HG02571 (cell line): ENCODE measurements around the gene PTPRR.

Source experiments
- ATAC-seq: cut with Tn5 transposase; IDR thresholded peaks from one replicate; pipeline ENCODE4 v1.9.1; 2021; ENCODE audit warnings: mild to moderate bottlenecking, moderate library complexity; ENCODE audit not compliant: unreplicated experiment

Gene PTPRR

DNA sequence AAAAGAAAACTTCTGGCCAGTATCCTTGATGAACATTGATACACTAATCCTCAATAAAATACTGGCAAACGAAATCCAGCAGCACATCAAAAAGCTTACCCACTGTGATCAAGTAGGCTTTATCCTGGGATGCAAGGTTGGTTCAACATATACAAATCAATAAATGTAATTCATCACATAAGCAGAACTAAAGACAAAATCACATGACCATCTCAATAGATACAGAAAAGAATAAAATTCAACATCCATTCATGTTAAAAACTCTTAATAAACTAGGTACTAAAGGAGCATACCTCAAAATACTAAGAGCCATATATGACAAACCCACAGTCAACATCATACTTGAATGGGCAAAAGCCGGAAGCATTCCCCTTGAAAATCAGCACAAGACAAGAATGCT is 211.5 kb downstream of the PTPRR start:
- no peak for ATAC-seq

DNA sequence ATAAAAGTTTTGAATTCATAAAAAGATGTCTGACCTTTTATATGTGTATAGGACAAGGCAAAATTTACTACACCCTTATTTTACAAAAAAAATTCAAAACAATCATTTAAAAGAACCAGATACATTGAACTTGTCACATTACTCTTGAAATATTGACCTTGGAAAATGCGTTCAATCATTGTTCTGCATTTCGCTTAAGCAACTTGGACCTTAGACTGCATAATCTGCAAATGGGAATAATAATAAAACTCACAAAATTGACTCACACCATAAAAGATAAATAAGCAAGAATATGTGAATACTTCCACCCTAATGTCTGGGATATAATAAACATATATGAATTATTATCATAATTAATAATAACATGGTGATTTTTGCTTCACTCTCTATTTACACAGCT is 213.9 kb downstream of the PTPRR start:
- ATAC-seq, result no peak

DNA sequence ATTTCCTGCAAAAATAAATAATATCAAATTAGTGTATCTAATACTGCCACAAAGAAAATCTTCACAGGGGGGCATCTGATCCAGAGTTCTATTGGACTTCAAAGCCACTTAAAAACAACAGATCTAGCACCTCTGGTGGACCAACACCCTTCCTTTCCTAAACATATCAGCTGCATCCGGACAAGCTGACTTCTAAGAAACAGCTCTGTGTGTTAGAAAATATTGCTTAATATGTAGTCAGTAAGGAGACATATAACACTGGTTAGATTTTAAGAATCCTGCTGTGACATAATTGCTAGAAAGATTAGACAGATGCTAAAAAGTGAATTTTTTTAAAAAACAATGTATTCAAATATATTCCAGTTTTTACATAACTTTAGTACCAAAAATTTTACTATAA is 222.2 kb downstream of the PTPRR start:
- no peak for ATAC-seq

DNA sequence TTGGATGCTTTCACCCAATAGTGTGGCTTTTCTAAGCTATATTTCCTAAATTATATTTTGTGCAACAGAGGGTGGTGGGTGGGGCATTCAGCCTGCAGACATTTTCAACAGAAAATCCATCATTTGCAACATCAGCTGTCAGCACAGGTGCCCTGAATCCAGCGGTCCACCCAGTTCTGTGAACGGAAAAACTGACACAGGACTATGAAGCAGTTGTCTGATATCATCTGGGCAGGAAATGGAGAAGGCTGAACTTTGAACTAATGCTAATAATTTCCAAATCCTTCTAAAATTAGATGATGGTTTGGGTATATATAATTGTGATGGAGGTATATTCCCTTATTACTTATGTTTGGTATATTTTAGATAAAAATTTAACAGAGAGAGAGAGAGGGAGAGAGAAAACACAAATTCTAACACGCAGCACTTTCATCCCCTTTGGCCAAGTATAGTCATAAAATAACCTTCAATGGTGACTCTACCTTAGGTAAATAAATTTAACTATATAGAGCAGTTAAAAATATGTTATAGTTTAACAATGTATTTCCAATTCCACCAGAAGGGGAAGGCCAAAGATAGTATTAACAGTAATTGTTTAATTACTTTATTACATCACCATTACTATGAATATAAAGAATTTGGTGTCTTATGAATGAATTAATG is 225.0 kb downstream of the PTPRR start:
- ATAC-seq, result no peak

DNA sequence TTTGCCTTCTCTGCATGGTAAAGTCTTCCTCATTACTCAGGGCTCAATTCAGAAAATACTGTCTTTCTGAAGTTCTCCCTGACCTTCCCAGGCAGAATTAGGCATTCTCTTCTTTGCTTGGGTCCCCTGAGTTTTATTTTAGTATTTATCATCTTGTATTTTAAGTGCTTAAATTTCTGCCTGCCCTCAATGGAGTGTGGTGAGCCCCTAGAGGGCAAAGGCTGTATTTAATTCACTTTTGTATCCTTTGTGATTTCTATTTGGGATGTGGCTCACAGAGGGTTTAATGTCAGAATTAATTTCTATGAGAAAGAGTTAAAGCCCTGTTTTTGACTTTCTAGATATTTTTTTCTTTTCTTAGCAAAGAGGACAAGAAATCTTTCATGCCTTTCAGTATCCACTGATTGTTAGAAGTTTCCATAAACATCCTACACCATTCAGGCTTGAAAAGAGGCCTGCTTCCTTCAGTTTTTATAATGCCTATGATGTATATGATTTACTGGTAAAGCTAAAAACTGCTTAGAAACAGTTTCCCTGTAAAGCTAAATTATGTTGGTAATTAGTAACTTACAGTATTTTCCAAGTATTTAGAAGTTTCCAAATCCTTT is 227.8 kb downstream of the PTPRR start:
- no peak for ATAC-seq

DNA sequence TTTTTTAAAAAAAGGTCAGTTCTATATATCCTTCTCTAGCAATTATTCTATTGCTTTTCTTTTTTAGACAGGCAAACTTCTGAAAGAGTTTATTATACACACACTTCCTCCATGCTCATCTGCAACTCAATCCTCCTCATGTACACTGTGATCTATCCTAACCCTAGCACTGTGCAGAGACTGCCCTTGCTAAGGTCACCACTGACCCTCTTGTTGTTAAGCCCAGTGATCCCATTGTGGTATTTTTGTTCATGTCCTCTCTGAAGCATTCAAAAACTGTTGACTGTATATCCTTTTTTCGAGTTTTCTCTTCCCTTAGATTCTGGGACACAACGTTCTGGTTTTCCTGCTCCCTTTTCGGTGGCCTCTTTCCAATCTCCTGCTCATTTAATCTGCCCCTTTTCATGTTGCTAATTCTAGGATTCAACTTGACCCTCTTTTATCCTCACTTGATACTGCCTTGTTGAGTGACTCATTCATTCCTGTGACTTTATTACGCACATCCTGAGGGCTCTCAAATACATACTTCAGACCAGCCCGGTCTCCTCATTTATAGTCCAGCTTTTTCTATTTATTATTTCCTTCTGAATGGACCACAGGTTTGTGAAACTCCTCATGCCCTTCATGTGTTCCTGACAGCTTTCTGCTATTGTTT is 229.4 kb downstream of the PTPRR start:
- ATAC-seq, result no peak

DNA sequence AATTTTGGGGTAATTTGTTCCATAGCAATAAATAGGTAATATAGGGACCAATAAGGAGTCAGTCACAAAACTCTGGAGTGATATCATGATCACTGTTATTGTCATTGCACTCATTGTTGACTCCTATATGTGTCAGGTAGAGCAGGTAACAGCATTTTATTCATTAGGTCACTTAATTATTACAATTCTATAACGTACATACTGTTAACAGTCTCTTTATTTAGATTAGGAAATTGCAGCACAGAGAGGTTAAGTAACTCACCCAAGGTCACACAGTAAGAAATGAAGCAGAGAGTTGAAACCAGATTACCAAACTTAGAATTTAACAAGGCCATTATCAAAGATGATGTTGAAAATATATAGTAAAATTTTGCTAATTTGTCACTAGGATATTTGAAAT is 233.6 kb downstream of the PTPRR start:
- ATAC-seq, result no peak

DNA sequence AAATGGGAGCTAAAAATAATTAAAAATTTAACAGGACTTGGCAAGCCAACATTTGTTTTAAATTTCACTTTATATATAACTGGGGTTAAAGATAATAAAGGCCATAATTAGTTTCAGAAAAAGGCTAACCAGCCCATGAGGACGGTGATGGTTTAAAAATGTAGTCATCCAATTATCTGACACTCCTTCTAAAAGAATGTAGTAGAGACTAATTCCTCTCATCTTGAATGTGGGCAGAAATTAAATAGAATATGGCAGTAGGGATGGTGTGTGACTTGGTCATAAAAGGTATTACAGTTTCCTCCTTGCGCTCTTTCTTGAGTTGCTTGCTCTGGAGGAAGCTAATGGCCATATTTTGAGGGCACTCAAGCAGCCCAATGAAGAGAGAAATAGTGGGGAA is 234.2 kb downstream of the PTPRR start:
- ATAC-seq, result no peak

DNA sequence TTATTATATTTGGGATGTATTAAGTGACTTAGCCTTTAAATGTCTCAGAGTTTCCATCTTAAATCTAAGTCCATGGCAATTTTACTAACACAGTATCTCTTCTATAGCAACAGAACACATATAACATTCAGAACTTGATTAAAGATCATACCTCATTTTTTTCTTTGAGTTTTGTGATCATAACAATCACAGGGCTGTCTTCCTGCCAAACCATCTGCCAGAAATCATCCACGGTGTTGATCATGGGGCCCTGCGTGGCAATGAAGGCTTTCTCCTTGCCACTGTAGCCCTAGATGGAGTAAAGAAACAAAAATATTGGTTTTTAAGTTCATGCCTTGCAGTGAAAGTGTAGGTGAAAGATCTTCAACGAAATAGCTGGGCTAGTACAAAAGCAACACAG is 236.6 kb downstream of the PTPRR start:
- ATAC-seq, result no peak

DNA sequence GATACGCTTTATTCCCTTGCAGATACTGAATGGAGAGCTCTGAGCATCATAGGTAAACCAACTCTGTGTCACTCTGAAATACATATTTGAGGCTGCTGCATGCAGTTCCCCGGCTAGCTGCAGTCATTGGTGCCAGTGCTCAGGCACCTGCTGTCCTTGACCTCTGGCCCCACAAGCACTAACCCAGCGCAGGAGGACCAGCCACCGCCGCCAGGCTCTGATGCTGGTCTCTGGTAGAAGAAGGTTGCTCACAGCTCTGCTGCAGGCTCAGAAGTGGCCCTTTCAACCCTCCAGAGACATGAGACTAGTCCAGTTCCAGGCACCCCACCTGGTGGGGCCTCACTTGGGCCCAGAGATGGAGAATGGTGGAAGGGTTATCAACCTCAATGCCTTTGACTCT is 248.8 kb downstream of the PTPRR start:
- ATAC-seq, result no peak

DNA sequence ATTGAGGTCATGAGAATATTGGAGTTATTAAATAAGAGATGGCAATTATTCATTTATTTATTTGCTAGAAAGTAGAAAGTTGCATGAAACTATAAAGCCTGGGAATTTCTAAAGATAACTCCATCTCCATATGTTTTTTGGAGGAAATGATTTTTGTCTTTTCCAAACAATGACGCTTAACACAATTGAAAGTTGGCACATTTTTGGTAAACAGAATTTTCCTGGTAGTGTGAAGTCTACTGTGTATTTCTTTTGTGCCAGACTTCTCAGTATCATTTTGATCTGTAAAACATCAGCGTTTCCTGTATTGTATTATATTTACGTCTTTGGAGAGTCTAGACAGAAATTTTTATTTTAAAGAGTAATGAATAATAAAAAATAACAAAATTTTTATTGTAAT is 249.6 kb downstream of the PTPRR start:
- ATAC-seq, result no peak

DNA sequence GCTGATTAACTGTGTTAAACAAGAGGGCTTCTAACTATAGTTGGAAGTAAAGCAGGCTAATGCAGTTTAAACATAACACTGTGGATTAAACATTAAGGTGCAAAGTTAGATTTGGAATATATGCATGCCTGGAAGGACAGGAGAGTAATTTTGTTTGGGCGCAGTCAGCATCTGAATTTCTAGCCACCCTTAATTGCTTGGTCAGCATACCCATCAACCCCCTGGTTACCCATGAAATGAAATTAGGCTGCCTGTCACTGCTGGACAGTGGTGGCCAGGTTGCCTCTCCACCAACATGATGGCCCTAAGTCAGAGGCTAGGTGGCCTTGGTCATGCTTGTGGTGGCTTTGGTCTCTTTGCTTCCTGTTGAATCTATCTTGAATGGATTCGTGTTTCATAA is 253.3 kb downstream of the PTPRR start:
- ATAC-seq, result no peak

DNA sequence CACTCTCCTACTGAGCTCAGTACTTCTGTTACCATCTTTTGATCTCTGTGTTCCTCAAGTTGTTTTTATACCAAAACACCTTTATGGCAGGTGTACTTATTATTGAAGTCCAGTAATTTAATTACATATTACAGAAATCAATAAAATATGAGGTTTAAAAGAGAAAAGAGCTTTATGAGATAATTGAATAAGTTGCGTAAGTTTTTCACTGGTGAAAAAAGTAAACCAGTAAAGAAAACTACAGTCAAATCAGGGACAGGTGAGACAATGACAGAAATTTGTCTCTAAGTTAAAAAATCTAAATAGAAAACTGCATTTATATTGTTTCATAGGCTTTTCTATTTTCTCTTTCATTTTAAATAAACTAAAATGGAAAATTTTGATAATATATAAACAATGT is 254.2 kb downstream of the PTPRR start:
- no peak for ATAC-seq

DNA sequence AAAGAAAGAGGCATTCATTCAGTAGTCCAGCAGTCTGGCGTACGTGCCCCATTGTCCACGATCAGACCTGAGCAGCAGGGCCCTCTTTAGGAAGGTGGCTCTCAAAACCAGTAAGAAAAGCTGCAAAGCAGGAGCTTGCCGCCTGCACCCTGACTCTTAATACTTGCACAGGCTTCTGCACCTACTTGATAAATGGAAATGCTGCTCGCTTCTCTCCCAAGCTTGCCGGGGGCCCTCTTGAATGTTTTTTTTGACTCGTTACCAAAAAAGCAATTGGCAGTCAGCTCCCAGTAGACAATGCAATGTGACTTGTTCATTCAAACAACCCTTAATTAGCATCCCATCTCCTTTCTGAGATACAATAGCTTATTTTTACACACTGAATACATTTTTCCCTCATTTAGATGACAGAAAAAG is 256.1 kb downstream of the PTPRR start:
- no peak for ATAC-seq

DNA sequence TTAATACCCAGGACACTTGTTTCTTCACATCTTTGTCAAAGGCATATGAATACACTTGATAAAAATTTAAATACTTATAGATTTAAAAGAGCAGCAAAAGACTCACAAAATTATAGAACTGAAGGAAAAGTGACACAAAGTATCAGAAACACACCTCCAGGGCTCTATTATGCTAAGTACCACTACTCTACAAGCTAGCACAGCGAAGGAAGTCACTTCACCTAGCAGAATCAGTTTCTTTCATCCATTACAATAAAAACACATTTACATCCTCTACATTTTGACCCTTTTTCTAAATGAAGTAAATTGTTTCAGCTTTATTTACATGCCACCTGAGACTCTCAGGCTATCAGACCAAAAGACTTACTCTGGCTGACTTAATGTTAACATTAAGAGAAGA is 256.7 kb downstream of the PTPRR start:
- ATAC-seq, result no peak

DNA sequence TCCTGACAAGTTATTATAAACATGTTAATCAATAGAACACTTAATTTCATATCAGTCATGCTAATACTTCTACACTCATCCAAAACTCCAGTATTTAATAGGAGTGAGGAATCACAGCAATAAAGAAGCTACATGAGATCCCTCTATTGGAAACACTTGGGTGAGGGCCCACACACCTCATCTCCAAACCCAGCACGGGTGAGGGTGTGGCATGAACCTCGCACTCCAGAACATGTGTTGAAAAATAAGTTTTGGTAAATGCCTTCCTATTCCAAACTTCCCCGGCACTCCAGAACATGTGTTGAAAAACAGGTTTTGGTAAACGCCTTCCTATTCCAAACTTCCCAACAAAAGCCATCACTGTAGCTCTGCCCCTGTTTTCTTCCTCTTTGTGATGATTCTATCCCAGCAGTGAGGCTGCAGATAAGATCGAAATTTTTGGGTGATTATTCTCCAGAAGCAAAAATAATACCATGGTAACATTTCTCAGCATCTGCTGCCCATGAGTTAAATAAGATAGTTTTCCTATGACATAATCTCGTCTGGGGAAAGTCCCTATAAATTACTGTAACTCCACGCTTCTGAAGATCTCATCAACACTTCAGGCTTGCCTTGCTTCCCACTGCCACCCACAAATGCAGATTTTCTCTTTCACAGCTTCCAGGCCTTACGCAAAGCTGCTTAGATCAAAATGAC is 258.9 kb downstream of the PTPRR start:
- ATAC-seq, result no peak

DNA sequence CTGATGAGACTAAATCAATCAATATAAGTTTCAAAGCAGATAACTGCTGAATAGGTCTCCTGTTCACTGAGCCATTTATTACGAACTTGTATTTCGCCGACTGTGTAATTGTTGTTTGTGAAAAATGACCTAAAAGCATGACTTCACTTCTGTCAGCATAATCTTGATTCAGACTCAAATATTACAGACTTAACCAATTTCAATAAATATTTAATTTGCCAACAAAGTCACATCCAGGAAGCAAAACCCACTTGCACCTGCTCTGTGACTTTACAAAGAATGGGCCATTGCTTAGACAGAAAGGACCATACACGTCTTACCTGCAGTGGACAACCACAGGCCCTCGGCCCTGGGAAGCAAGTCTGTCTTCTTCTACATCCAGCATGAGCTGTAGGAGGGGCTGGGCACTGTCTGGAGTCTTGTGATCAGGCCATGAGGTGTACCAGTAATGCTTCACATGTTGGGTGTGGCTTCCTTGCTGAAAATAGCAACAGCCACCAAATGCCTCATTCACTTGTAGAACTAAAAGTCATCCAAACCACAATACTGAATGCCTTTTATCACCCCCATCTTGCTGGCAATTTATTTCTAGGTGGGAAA is 259.8 kb downstream of the PTPRR start:
- no peak for ATAC-seq

DNA sequence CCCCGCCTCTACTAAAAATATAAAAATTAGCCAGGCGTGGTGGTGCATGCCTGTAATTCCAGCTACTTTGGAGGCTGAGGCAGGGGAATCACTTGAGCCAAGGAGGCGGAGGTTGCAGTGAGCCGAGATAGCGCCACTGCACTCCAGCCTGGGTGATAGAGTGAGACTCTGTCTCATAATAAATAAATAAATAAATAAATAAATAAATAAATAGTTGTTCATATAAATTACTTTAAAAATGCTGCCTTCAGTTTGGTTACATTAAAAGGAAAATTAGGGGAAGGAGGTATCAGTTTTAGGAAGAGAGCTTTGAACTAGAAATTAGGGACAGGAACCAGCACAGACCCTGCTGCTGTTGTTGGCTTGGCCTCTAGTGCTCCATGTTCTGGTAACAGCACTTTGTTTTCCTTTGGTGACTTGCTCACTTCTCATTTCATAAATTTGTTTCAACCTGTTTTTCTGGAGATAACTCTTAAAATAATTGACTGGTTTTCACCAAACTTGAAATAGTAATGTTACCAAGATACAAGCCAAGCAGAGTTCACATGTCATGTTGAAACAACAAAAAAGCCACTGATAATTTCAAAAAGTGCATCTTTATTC is 260.4 kb downstream of the PTPRR start:
- ATAC-seq, result no peak

DNA sequence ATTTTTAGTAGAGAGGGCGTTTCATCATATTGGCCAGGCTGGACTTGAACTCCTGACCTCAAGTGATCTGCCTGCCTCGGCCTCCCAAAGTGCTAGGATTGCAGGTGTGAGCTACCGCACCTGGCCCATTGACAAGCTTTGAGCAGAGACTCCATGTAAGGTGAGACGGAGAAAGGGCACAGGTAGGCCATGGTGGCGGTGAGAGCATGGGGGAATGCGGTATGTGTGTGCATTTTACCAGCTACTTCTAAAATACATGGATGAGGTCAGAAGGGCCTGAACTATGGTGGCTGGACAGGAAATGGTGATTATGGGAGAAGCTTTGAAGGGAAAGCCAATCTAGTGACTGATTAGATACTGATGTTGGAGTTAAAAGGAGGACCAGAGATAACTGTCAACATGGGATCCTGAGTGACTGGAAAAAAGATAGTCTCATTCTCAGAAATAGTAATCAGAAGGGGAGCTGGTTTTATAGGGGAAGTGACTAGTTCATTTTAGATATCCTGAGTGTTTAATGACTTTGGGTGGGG is 261.4 kb downstream of the PTPRR start:
- ATAC-seq, result no peak

DNA sequence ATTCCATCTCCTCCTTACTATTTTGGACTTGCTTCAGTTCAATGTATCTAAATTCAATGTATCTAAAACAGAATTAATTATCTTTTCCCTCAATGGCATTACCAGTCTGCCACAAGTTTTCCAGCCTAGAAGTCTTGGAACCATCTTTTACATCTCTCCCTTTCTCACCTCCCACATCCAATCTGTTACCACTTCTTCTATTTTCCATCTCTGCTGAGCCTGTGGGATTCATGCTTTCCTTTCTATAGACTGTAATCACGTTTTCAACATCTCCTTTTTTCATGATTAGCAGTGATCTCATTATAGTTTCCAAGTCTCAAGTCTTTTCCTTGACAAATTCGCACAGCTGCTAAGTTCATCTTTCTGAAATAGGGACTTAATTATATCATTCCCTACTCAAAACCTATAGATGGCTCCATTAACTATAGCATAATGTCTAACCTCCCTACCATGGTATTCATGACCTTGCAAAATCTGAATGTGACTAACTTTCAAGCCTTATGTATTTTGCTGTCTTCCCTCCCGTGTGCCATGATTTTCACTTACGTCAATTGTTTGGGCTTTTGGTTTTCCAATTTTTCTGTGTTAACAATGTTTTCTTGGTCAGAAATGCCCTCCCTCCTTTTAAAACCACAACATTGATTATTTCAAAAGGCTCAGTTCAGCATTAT is 262.8 kb downstream of the PTPRR start:
- ATAC-seq, result no peak
